GM12873 (cell line): ENCODE results near the gene CCDC182.

Experiments used
- TF ChIP-seq, protein P1 (sequence below): IDR thresholded peaks from 2 replicates; pipeline ENCODE4 v1.5.1; 2012; ENCODE audit warnings: low read depth, mild to moderate bottlenecking, moderate library complexity, low read length, control low read depth; ENCODE audit not compliant: insufficient read depth; ENCODE audit errors: missing control alignments

Gene CCDC182

DNA sequence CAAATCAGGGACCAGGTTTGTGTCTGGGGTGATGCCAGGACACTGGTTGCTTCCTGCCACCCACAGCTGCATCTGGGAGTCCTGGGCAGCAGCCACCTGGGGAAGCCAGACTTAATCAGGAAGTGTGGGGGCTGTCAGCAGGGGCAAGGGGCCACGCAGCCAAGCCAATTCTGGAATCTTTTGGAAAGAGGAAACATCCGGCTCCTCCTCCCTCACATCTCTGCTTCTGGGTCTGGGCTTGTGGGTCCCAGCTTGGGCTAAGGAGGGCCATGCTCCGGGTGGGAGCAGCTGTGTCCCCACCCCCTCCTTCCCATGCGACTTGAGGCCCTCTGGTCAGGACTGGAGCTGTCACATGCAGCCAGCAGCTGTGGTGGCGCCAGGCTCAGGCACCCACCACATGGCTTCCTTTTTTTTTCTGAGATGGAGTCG, 37.0 kb upstream of the CCDC182 start:
- TF ChIP-seq, protein P1, sequence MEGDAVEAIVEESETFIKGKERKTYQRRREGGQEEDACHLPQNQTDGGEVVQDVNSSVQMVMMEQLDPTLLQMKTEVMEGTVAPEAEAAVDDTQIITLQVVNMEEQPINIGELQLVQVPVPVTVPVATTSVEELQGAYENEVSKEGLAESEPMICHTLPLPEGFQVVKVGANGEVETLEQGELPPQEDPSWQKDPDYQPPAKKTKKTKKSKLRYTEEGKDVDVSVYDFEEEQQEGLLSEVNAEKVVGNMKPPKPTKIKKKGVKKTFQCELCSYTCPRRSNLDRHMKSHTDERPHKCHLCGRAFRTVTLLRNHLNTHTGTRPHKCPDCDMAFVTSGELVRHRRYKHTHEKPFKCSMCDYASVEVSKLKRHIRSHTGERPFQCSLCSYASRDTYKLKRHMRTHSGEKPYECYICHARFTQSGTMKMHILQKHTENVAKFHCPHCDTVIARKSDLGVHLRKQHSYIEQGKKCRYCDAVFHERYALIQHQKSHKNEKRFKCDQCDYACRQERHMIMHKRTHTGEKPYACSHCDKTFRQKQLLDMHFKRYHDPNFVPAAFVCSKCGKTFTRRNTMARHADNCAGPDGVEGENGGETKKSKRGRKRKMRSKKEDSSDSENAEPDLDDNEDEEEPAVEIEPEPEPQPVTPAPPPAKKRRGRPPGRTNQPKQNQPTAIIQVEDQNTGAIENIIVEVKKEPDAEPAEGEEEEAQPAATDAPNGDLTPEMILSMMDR, result no peak

DNA sequence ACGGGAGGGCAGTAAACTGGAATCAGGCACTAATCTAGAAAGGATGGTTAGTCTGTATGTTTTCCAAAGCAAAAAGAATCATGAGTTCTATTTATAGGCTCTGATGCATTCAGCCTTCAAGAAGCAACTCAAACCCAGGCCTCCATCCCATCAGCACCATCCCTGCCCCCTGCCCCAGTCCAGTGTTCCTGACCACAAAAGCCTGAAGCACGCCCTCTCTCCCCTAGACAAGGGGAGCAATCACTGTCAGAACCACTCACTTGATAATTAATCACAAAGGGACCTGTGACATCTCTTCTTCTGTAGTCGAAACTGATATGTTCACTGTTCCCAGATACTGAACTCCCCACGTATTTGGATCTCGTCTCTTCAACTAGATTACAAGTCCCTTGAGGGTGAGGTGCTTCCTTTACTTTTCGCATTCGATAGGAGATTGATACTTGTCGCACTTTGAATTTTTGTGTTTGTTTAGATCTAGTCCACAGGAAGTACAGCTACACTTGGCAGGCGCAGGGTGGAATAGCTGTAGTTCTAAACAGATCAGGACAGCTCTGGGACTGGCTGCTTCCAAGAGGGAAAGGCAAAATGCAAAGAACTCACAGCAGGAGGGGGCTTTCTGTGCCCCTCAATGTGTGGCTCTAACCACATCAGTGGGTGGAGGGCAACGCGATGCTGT, 36.4 kb upstream of the CCDC182 start:
- TF ChIP-seq, protein P1, result no peak

DNA sequence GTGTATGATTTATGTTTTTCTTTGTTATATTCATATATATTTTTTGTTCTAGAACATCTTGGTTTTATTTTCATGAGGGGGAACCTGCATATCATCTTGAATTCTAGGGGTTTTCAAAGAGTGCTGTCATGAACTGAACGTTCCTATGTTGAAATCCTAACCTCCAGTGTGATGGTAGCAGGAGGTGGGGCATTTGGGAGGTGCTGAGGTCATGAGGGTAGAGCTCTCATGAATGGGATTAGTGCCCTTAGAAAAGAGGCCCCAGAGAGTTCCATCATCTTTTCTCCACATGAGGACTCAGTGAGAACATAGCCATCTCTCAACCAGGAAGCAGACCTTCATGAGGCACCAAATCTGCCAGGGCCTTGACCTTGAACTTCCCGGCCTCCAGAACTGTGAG, 34.6 kb upstream of the CCDC182 start:
- TF ChIP-seq, protein P1, result no peak

DNA sequence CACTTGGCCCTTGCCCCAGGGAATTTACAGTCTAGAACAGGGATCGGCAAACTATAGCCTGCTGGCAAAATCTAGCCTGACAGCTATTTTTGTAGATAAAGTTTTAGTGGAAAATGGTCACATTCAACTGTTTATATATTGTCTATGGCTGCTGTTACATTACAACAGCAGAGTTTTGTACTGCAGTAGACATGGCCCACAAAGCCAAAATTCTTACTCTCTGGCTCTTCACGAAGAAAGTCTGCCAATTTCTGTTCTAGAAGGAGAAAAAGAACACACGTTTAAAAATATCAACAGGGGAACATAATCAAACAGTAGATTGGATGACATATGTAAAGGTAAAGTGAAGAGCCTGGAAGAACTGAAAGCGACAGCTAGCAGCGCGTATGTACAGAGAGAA, 33.2 kb upstream of the CCDC182 start:
- TF ChIP-seq, protein P1, result no peak

DNA sequence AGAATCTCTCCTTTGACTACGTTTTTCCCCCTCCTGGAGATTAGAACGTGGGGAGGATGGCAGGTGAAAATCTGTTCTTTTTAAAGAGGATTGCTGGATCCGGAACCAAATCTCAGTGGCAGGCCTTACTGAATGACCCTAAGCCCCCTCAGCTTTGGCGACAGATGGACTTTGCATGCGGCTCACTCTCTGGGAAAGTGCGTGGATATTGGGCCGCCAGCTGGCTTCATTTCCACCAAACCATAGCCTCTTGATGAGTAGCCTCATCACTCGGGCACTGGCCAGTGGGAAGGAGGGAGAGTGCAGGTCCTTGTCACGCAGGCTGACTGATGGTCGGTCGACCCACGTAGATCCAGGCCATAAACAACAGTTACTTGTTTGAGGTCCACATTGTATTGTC, 31.3 kb upstream of the CCDC182 start:
- TF ChIP-seq, protein P1, result no peak

DNA sequence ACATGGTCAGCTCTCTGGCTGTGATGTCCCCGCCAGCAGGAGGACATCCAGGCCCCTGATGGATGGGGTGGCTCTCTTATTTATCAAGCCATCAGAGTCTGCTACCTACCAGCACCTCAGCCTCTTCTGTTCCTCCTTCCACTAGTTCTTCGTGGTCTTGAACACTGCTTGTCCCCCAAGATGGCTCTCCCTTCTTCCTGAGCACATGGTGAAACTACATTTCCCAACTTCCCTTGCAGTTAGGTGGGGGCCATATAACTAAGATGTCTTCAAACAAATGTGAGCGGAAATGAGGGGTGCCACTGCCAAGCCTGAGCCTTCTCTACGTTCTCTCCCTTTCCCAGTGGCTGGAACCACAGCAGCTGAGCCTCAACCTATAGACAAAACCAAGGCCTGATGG, 29.8 kb upstream of the CCDC182 start:
- TF ChIP-seq, protein P1, result no peak

DNA sequence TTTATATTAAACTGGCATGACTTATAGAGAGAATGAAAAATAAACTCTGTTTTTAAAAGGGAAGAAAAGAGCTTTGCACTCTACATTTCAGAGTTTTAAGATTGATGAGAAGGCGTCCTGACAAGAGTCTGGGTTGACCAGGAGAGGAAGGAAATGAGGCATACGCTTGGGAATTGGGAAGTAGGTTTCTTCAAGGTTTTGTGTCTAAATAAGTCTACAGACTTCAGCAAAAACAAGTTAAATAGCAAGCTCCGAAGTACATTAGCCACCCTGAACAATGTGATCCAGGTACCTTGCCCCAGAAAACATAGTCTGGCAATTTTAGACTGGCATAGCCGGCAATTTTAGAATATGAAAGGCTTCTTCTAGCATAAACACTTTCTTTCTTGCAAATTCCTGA, 28.5 kb upstream of the CCDC182 start:
- TF ChIP-seq, protein P1, result no peak
